Sigmoid colon (tissue), 4 donors: Measurements from ENCODE around the gene NCKAP5.

Experiments
- EP300 ChIP-seq, 4 donors: sonication (generic); formaldehyde crosslinking; IDR thresholded peaks; one replicate each; pipeline ENCODE4 v1.6.1; 2017; ENCODE audit warnings: antibody characterized with exemption in 4 of 4
- POLR2A ChIP-seq, 2 donors: fragments of 450-650 bp; IDR thresholded peaks; one replicate each; pipeline ENCODE4 v1.6.1; 2016; ENCODE audit warnings: antibody characterized with exemption in 2 of 2, mild to moderate bottlenecking in 2 of 2, moderate library complexity in 2 of 2
- TF ChIP-seq, protein P1 (sequence below), 4 experiments: fragments of 450-650 bp in 3 of 4; fragments of 200-600 bp in 1 of 4; IDR thresholded peaks; one replicate each; pipeline ENCODE4 v1.5.1; 2016 to 2019; ENCODE audit warnings: antibody characterized with exemption in 4 of 4, mild to moderate bottlenecking in 3 of 4, moderate library complexity in 2 of 4

DNA sequence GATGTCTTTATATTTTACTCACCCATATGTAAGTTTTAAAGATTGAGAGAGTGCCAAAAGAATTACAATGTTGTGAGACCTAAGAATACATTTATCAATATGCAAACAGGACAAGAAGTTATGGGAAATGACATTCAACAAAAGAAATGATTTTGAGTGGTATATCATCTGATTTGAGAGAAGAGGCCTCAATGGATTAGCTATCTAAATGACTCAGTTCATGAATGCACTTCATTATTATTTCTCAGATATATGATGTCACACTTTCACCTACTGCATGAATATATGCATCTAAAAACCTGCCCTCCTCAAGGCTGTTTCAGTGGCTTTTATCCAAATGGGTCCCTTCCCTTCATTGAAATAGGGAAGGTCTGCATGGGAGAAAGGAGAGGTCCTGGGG, 769.9 kb downstream of the NCKAP5 start:
- no peak for TF ChIP-seq EP300 (IDR thresholded peaks at IDR 0.05)
- TF ChIP-seq POLR2A (IDR thresholded peaks at IDR 0.05), result no peak
- TF ChIP-seq, protein P1, sequence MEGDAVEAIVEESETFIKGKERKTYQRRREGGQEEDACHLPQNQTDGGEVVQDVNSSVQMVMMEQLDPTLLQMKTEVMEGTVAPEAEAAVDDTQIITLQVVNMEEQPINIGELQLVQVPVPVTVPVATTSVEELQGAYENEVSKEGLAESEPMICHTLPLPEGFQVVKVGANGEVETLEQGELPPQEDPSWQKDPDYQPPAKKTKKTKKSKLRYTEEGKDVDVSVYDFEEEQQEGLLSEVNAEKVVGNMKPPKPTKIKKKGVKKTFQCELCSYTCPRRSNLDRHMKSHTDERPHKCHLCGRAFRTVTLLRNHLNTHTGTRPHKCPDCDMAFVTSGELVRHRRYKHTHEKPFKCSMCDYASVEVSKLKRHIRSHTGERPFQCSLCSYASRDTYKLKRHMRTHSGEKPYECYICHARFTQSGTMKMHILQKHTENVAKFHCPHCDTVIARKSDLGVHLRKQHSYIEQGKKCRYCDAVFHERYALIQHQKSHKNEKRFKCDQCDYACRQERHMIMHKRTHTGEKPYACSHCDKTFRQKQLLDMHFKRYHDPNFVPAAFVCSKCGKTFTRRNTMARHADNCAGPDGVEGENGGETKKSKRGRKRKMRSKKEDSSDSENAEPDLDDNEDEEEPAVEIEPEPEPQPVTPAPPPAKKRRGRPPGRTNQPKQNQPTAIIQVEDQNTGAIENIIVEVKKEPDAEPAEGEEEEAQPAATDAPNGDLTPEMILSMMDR (IDR thresholded peaks at IDR 0.05), result no peak
